Ishikawa (cell line): ENCODE data around the gene GINS2.

Source experiments
- EGR1 ChIP-seq: IDR thresholded peaks from 2 replicates; pipeline ENCODE4 v1.6.1; 2012
- EP300 ChIP-seq: IDR thresholded peaks from 2 replicates; pipeline ENCODE4 v1.6.1; 2012; ENCODE audit warnings: borderline replicate concordance
- FOXM1 ChIP-seq: IDR thresholded peaks from 2 replicates; pipeline ENCODE4 v1.6.1; 2012; ENCODE audit warnings: low read depth, borderline replicate concordance
- NFIC ChIP-seq: IDR thresholded peaks from 2 replicates; pipeline ENCODE4 v1.6.1; 2012
- RAD21 ChIP-seq: IDR thresholded peaks from 2 replicates; pipeline ENCODE4 v1.6.1; 2012; ENCODE audit warnings: low read depth
- TAF1 ChIP-seq: IDR thresholded peaks from 2 replicates; pipeline ENCODE4 v1.6.1; 2012; ENCODE audit warnings: low read depth, mild to moderate bottlenecking
- TEAD4 ChIP-seq: IDR thresholded peaks from 2 replicates; pipeline ENCODE4 v1.6.1; 2012
- ZBTB7A ChIP-seq: IDR thresholded peaks from 2 replicates; pipeline ENCODE4 v1.6.1; 2012; ENCODE audit warnings: low read depth
- TF ChIP-seq, protein P1 (sequence below): IDR thresholded peaks from 2 replicates; pipeline ENCODE4 v1.6.1; 2012; ENCODE audit warnings: low read depth, mild to moderate bottlenecking
- TF ChIP-seq, protein P2 (sequence below): IDR thresholded peaks from 2 replicates; pipeline ENCODE4 v1.6.1; 2012

DNA sequence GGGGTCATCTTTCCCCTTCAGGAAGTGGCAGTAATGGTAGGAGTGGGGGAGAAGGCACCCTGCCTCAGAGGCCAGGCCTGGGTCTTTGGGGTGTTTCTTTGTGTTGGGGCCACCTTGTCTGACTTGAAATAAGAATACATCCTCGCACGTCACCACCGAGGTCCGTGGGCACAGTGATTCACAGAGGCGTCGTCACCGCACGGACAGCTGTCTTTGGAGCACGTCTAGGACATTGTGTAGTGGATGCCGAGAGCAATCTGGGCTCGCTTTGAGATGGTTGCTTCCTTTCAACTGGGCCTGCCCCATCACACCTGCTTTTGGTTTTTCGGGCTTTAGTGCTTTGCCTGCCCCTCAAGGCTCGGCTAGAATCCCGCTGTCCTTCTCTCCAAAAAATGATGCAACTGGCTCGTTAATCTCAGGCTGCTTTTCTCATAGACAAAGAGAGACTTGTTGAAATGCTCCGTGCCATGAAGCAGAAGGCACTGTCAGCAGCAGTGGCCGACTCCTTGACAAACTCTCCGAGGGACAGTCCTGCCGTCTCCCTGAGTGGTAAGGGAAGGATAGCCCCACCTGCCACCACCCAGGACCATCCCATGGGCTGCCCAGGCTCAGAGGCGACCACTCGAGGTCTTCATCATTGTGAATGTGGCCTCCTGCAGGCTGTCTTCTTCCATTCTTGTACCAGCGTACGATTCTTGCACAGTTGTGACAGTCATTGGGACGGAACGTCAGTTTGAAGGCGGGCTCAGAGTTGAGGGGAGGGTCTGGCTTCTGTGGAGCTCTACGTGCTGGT lies 24.0 kb downstream of the GINS2 start:
- TF ChIP-seq, protein P1, sequence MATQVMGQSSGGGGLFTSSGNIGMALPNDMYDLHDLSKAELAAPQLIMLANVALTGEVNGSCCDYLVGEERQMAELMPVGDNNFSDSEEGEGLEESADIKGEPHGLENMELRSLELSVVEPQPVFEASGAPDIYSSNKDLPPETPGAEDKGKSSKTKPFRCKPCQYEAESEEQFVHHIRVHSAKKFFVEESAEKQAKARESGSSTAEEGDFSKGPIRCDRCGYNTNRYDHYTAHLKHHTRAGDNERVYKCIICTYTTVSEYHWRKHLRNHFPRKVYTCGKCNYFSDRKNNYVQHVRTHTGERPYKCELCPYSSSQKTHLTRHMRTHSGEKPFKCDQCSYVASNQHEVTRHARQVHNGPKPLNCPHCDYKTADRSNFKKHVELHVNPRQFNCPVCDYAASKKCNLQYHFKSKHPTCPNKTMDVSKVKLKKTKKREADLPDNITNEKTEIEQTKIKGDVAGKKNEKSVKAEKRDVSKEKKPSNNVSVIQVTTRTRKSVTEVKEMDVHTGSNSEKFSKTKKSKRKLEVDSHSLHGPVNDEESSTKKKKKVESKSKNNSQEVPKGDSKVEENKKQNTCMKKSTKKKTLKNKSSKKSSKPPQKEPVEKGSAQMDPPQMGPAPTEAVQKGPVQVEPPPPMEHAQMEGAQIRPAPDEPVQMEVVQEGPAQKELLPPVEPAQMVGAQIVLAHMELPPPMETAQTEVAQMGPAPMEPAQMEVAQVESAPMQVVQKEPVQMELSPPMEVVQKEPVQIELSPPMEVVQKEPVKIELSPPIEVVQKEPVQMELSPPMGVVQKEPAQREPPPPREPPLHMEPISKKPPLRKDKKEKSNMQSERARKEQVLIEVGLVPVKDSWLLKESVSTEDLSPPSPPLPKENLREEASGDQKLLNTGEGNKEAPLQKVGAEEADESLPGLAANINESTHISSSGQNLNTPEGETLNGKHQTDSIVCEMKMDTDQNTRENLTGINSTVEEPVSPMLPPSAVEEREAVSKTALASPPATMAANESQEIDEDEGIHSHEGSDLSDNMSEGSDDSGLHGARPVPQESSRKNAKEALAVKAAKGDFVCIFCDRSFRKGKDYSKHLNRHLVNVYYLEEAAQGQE = no peak
- TF ChIP-seq, protein P2, sequence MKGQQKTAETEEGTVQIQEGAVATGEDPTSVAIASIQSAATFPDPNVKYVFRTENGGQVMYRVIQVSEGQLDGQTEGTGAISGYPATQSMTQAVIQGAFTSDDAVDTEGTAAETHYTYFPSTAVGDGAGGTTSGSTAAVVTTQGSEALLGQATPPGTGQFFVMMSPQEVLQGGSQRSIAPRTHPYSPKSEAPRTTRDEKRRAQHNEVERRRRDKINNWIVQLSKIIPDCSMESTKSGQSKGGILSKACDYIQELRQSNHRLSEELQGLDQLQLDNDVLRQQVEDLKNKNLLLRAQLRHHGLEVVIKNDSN = no peak
- no peak for TF ChIP-seq EP300
- TF ChIP-seq RAD21 = no peak
- TF ChIP-seq FOXM1 = no peak
- TF ChIP-seq NFIC = no peak
- no peak for TF ChIP-seq TEAD4
- no peak for TF ChIP-seq ZBTB7A
- TF ChIP-seq TAF1 = no peak
- no peak for TF ChIP-seq EGR1
